NCI-H1105 (cell line): ENCODE data around the gene PAQR9.
"Not testable (repeated sequence)": the region's sequence is repeated elsewhere in the genome, so short reads cannot be mapped to it uniquely, and the experiment has no call there.

ENCODE experiments used
- DNase-seq: peaks from one replicate; lab custom pipeline; 2025; lab: John Stamatoyannopoulos, UW

PAQR9 gene, protein sequence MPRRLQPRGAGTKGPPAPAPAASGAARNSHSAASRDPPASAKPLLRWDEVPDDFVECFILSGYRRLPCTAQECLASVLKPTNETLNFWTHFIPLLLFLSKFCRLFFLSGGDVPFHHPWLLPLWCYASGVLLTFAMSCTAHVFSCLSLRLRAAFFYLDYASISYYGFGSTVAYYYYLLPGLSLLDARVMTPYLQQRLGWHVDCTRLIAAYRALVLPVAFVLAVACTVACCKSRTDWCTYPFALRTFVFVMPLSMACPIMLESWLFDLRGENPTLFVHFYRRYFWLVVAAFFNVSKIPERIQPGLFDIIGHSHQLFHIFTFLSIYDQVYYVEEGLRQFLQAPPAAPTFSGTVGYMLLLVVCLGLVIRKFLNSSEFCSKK

DNA sequence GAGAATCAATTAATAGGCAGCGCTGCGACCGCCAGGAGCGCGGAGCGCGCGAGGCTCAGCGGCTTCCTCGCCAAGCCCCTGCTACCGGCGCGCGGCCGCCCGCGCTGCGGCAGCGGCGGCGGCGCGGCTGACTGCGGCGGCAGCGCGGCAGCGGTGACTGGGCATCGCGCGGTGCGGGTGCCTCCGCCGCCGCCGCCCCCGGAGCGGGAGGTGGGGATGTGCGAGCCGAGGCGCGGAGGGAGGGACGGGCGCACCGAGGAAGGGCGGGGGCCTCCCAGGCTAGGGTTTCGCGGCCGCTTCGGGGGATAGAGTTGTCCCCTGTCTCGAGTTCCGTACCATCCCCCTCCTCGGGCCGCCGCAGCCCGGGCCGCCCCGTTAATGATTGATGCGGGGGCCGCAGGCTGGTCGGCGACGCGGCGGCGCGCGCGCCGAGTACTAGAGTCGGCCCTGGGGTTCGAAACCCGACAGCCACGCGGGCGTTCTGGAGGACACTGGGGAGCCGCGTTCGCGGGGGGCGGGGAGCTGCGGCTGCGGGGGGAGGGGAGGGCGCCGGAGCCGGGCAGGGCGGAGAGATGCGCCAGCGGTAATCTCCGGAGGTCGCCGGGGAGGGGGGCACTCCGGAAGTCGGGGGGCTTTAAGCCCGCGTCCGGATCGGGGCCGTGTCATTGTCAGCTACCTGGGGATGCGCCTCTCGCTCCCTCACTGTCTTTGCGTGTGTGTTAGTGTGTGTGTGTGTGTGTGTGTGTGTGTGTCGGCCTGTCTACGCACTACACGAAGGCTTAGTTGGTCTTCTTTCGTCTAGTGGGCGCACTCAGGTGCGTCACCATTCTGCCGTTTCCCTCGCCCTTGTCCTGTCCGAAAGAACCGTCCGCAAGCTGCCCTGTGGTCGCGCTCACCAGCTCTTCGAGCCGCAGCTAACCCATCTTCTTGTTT, at the start of gene PAQR9:
PAQR9 (minus strand) TSS at position 159 of the 933 bp plus-strand sequence. CDS start 338 bp downstream, outside the sequence.
- DNase-seq, result peak; percentile 62

DNA sequence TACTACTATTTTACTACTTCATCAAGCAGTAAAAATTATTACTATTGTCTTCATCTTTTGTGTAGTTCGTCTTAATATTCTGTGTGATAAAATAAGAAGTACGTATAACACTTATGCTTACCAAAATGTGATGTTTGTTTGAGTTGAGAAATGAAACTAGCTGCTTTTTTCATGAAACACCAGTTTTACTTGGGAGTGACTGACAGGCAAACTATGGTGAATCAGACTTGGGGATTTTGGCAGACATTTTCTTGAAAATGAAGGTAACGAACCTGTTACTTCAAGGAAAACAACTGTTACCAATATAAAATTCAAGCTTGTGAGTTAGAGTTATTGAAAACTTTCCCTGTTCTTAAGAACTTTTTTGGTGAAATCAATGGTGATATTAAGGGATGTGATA, 48.2 kb upstream of the PAQR9 start:
- DNase-seq, result no peak

DNA sequence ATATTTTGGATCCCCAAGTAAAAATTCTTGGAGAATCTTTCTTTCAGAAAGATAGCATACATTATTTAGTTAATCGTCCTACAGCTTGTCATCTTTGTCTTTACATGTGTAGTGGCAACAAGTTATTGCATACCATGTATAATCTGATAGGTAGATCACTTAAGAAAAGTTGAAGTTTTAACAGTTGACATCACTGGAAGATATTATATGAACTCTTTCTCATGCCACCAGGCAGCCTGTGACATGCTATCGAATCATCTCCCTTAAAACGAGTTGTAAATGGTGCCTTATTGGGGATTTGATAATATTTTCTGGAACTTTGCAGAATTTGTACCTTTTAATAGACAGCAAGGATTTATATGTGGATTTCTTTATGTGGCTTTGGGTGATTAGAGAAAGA, 46.5 kb upstream of the PAQR9 start:
- no peak for DNase-seq

DNA sequence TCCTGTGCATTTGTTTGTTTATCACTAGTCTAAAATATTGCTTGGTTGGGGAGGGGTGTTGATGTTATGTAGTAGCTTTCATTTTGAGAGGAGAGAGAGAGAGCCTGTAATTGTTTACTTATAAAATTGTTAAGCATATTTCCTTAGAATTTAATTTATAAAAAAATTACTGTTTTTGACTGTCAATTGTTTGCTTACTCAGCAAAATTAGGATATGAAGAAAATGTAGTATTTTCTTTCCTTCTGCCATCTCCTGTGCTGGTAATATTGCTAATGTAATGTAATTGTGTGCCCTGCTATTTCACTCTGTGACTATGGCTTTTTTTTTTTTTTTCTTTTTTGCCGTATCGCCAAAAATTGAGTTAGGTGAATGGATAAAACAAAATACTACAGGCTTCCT, 41.3 kb upstream of the PAQR9 start:
- no peak for DNase-seq

DNA sequence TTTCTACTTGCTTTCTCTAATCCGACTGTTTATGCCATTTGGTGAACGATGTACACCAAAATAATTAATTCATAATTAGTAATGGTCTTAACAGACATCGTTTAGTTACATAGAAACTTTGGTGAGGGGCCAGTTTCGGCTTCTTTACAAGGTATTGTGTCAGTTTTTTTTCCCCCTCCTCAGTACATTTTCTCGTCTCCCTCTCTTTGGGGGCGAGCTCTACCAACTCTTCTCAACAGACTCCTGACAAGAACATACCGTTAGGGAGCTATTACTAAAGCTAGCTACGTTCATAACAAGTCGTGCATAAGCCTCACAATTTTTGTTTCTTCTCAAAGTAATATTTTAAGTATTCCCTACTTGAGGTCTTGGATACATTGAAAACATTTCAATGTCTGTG, 39.3 kb upstream of the PAQR9 start:
- DNase-seq, result no peak

DNA sequence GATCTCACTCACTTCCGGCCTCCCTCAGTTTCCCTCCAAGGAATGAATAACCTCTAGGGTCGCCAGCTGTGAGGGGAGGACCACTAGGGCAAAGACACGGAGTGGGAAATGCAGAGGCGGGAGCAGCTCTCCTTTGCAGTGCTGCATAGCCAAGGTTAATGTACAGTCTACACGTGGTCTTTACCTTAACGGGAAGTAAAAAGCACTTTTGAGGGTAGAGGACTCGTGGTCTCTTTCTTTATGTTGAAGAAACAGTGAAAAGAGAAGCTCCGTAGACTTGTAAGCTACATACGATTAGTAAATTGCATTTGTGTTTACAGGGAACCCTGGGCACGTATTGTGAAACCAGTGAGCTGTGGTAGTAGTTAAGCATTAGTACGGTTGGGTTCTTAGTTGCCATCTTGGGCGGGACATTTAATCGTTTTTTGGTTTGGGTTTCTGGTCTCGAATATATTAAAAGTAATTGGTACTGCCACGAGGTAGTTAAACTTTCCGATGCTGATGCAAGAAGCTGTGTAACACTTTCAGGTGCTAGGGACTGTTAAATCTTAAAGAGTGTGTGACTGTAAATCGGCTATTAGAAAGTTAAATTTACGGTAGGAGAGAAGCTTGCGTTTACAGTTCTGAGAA, 38.7 kb upstream of the PAQR9 start:
- no peak for DNase-seq

DNA sequence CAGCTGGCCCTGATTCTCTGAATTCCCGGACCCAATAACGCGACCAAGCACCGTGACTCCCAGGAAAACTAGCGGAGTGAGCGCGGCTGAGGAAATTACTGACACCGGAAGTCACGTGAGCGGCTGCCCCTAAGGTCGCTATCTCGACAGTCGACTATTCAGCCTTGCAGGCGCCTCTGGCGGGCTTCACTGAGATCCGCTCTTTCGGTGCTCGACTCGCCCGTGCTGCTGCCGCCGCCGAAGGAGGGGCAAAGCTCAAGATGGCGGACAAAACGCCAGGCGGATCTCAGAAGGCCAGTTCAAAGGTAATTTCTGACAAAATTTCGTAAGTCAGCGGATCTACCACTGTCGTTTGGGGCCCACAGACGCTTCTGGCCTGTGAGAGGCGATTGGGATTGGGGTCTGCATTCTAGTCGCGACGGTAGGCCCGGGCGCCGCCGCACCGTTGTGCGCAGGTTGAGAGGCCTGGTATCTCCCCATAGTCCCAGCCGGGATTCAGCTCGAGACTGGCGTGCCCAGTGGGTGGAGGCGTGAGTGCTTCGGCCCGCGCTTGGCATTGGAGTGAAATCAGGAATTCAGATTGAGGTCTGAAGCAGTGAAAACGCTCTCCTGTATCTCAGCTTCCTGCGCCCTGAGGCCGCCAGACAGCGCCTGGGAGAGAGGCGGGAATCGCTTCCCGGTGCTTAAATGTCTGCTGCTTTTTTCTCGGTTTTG, 38.1 kb upstream of the PAQR9 start, which contains the start of gene U2SURP:
U2SURP (plus strand) TSS at position 202 of the 714 bp plus-strand sequence; CDS start at position 261, 59 bp downstream.
- DNase-seq, result peak; percentile 100

DNA sequence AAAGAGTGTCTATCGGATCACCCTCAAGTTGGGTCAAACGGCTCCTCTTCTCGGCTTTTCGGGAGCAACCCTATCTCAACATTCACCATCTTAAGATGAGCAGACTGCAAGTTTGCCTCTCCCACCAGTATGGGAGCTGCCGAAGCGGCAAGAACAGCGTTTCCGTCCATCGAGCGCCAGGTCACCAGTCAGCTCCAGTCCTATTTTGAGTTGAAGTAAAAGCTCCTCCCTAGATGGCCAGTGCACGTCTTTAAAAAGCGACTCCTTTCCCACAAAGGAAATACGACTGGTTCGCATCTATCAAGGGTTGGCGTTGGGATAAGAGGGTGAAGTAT, 37.5 kb upstream of the PAQR9 start:
- no peak for DNase-seq

DNA sequence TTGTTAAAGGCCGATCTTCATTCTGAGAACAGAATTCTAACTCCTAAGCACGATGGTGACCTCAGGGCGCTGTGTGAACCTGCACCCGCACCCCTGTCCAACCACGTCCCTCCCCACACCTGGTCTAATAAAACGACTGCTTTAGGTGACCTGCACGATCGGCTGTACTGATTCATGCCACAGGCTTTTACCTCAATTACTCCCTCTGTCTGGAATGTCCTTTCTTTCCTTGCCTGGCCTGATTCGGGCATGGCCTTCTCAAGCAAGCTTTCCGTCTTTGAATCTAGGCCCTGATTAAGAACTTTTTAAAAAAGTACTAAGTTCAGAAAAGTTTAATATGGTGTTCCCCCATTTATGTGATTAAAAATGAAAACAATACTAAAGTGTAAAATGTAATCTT, 37.1 kb upstream of the PAQR9 start:
- DNase-seq, result no peak

DNA sequence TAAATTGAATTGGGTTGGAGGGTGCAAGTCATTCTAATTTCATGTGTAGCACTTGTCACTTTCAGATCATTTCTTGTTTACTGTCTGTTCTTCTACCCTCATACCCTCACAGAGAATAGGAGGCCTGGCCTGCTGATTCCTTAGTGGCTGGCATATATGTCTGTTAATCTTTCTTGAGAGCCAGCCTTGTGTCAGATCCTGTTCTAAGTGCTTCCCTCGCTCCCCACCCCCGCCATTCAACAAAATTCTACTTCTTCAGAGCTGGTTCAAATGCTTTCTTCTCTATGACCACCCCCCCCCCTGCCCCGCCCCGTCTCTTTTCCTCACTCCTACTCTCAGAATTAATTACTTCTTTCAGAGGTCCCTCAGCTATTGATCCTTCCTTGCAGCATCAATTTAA, 36.4 kb upstream of the PAQR9 start:
- DNase-seq, result no peak

DNA sequence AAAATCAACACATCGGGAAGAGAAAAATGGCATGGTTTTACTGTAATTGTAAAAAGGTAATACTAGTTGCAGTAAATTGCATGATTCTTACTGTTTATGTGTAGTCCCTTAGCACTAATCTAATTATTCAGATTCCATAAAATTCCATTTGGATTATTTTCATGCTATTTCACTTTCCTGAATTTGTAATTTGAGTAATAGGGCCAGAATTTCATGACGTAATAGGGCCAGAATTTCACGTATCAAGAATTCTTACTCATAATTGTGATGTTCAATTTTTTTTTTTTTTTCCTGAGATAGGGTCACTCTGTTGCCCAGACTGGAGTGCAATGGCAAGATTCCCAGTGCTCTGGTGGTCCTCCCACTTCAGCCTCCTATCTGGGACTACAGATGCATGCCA, 35.0 kb upstream of the PAQR9 start:
- DNase-seq, result no peak

DNA sequence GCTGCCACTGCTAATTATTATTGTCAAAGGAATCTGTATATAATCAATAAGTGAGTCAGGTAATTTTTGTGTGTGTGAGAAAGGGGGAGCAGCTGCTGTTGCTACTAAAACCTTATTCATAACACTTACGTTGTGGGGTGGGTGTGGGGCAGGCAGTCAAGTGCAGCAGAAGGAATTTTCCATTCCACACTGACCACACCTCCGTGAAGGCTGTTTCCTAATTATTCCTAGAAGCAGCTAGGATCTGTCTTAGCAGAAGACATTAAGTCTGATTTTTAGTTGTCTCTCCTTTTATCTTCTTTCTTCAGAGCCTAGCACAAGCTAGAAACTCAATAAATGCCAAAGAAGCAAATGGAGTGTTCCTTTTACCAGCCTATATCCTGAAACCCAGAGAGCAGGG, 33.9 kb upstream of the PAQR9 start:
- DNase-seq, result no peak

DNA sequence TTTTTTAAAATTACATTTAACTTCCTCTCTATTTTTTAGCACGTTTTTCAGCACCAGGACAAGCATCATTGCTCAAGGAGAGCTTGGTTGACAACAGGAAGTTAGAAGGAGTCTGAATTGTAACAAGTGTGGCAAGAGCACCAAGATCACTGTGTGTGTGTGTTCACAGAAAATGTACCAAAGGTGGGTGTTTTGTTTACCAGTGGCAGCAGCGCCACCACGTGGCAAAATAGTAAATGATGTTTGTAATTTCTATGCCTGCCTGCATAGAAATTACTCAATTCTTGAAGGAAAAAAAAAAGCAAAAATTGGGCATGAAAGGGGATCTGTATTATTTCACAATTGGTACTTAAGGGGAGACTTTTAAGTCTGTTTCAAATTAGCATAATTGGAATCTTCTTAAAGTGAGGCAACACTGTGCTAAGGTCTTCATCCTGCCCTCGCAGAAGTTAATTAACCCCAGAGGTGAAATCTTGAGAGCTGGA, 30.5 kb upstream of the PAQR9 start:
- DNase-seq, result peak; percentile 63

DNA sequence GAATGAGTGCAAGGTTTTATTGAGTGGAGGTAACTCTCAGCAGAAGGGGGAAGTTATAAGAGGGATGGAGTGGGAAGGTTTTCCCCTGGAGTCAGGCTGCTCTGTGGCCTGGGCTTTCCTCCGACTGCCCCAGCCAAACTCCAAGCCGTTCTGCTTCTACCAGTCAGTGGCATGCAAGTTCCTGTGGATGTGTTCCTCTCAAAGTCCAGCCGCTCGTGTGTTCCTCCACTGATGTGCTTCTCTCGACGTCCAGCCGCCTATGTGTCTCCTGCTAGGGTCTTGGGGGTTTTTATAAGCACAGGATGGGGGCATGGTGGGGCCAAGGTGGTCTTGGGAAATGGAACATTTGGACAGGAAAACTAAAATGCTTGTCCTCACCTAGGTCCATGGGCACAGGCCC, 28.8 kb upstream of the PAQR9 start:
- DNase-seq, result no peak

DNA sequence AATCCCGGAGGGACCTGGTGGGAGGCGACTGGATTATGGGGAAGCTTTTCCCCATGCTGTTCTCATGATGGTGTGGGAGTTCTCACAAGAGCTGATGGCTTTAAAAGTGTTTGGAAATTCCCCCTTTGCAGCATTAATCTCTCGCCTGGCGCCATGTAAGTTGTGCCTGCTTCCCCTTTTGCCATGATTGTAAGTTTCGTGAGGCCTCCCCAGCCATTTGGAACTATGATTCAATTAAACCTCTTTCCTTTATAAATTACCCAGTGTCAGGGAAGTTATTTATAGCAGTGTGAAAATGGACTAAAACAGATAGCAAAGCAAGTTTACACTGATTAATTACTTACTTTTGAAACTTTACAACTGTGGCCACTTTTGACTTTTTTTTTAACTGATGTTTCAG, 27.2 kb upstream of the PAQR9 start:
- no peak for DNase-seq

DNA sequence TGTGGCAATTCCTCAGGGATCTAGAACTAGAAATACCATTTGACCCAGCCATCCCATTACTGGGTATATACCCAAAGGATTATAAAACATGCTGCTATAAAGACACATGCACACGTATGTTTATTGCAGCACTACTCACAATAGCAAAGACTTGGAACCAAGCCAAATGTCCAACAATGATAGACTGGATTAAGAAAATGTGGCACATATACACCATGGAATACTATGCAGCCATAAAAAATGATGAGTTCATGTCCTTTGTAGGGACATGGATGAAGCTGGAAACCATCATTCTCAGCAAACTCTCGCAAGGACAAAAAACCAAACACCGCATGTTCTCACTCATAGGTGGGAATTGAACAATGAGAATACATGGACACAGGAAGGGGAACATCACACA, 25.4 kb upstream of the PAQR9 start:
- not testable (repeated sequence) for DNase-seq

DNA sequence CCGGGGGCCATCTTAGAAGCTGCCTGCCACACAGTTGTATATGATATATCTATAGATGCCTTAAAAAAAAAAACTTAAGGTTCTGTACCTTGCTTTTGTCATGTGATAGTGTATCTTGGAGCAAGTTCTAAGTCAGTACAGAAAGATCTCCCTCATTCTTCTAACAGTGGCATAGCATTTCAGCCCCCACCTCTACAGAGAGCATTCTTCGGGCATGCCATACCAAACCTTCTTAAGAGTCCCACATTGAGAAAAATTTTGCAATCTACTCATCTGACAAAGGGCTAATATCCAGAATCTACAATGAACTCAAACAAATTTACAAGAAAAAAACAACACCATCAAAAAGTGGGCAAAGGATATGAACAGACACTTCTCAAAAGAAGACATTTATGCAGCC, 24.7 kb upstream of the PAQR9 start:
- not testable (repeated sequence) for DNase-seq

DNA sequence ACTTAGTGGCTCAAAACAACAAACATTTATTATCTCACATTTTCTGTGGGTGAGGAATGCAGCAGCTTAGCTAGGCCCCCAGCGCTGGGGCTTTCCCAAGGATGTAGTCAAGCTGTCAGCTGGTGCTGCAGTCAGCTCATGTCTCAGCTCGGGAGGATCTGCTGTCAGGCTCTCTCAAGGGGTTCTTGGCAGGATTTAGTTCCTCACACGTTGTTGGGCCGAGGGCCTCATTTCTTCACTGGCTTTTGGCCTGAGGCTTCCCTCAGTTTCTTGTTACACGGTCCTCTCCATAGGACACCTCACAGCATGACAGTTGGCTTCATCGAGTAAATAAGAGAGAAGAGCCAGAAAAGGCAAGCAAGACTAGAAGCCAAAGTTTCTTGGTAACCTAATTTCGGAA, 24.2 kb upstream of the PAQR9 start:
- DNase-seq, result no peak

DNA sequence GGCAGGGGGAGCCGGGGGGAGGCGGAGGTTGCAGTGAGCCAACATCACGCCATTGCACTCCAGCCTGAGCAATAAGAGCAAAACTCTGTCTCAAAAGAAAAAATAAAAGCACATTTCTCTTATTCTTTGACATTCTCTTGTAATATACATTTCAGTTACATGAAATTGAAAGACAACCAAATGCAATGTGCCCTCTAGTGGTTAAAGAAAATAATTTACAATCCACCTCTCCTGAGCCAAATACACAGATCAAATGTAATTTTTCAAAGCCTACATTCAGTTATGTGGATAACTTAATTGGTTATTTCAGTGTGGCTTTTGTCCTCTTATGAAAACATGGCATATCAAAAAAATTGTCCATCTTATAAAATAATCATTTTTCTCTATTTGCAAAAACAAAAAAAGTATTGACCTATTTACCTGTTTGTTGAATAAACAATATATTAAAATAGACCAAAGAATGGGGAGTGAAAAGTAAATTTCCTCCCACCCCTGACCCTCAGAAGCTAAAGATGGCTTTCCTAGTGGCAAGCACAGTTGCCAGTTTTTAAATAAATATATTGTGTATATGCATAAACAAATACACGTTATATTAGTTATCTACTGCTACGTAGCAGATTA, 23.7 kb upstream of the PAQR9 start:
- peak; percentile 43 for DNase-seq

DNA sequence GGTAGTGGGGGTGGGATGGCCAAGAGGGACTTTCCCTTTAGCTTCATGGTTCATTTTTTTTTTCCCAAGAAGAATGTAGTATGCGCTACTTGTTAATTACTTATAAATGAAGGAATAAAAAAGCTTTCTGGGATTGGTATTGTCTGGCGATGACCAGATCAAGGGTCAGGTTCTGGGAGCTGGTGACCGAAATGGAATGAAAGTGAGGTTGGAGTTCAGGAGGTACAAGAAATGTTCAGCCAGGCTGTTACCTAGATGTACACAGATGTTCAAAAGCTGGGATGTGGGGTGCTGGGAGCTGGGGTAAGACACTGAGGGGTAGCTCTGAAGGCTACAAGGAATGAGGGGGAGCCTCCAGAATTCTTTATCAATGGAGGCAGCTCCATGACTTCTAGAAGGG, 20.8 kb upstream of the PAQR9 start:
- DNase-seq, result no peak

DNA sequence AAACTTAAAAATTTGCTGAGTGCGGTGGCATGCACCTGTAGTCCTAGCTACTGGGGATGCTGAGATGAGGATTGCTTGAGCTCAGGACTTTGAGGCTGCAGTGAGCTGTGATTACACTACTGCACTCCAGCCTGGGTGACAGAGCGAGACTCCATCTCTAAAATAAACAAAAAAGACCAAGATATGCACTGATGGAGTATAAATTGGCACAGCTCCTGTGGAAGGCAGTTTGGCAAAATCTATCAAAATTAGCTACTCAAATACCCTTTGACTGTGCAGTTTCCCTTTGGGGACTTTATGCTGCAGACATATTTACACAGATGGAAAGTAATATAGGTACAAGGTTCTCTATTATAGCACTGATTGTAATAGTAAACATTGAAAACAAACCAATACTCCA, 19.8 kb upstream of the PAQR9 start:
- no peak for DNase-seq
